ENCODE results near the gene INO80E.

- TF ChIP-seq EZH2 (IDR thresholded peaks at IDR 0.05; ENCODE audit: low read depth, low read length, severe bottlenecking) = no peak
- no peak for TF ChIP-seq HDAC6 (IDR thresholded peaks at IDR 0.05; ENCODE audit: low read depth, low read length)
- TF ChIP-seq ASH2L (IDR thresholded peaks at IDR 0.05; ENCODE audit: low read length) = no peak
- TF ChIP-seq JUN (IDR thresholded peaks at IDR 0.05; ENCODE audit: low read depth, low read length) = no peak
- no peak for TF ChIP-seq CTCF (IDR thresholded peaks at IDR 0.05; ENCODE audit: control extremely low read depth in 1 of 3, insufficient read depth in 1 of 3, low read depth in 1 of 3, low read length in 3 of 3)
- TF ChIP-seq MAFK (IDR thresholded peaks at IDR 0.05; ENCODE audit: low read depth, low read length) = no peak
These were observed 27.8 kb upstream of the INO80E start for GRCh38 chr16:29968205-29968604.
